HG03469 (cell line): ENCODE results near the gene TDO2.
"Not testable (repeated sequence)": the region's sequence is repeated elsewhere in the genome, so short reads cannot be mapped to it uniquely, and the experiment has no call there.

Source experiments
- ATAC-seq: cut with Tn5 transposase; IDR thresholded peaks from one replicate; pipeline ENCODE4 v1.9.1; 2021; ENCODE audit warnings: mild to moderate bottlenecking, moderate library complexity, moderate number of reproducible peaks; ENCODE audit not compliant: unreplicated experiment

TDO2 gene

GRCh38 chr4:155906554-155907247, 3.2 kb downstream of the TDO2 start:
- ATAC-seq: no peak

- ATAC-seq: no peak
Observed at GRCh38 chr4:155907556-155907955, 4.1 kb downstream of the TDO2 start.

- ATAC-seq: no peak
Observed at GRCh38 chr4:155908187-155909139, 5.0 kb downstream of the TDO2 start.

- no peak for ATAC-seq
Observed at GRCh38 chr4:155909615-155910226, 6.2 kb downstream of the TDO2 start.

- ATAC-seq: no peak
Observed at GRCh38 chr4:155911905-155912304, 8.4 kb downstream of the TDO2 start.

- ATAC-seq: no peak
Observed at GRCh38 chr4:155914782-155915181, 11.3 kb downstream of the TDO2 start.

GRCh38 chr4:155921597-155921996, 18.1 kb downstream of the TDO2 start:
- ATAC-seq: no peak

GRCh38 chr4:155924637-155925036, 21.1 kb downstream of the TDO2 start:
- ATAC-seq: no peak

GRCh38 chr4:155929833-155930232, 26.3 kb downstream of the TDO2 start:
- ATAC-seq: no peak

GRCh38 chr4:155930330-155930729, 26.8 kb downstream of the TDO2 start:
- ATAC-seq: no peak

- no peak for ATAC-seq
Observed at GRCh38 chr4:155931634-155932033, 28.1 kb downstream of the TDO2 start.

GRCh38 chr4:155934634-155935033, 31.1 kb downstream of the TDO2 start:
- ATAC-seq: not testable (repeated sequence)

- no peak for ATAC-seq
Observed at GRCh38 chr4:155935389-155935986, 32.0 kb downstream of the TDO2 start.

- no peak for ATAC-seq
Observed at GRCh38 chr4:155941085-155941790, 37.7 kb downstream of the TDO2 start.

GRCh38 chr4:155941820-155942219, 38.3 kb downstream of the TDO2 start:
- no peak for ATAC-seq

- no peak for ATAC-seq
Observed at GRCh38 chr4:155943605-155944291, 40.3 kb downstream of the TDO2 start.

- ATAC-seq: no peak
Observed at GRCh38 chr4:155944516-155944915, 41.0 kb downstream of the TDO2 start.

- no peak for ATAC-seq
Observed at GRCh38 chr4:155946486-155946885, 43.0 kb downstream of the TDO2 start.

GRCh38 chr4:155948541-155948940, 45.0 kb downstream of the TDO2 start:
- ATAC-seq: no peak

- ATAC-seq: no peak
Observed at GRCh38 chr4:155950461-155950860, 47.0 kb downstream of the TDO2 start.
